SH-SY5Y (cell line): ENCODE results near the gene SLC48A1.

Experiments
- GATA2 ChIP-seq: IDR thresholded peaks from 2 replicates; pipeline ENCODE4 v1.6.1; 2011; ENCODE audit warnings: mild to moderate bottlenecking, low read depth, low read length
- GATA3 ChIP-seq: IDR thresholded peaks from 2 replicates; pipeline ENCODE4 v1.6.1; 2011; ENCODE audit warnings: low read depth, mild to moderate bottlenecking, low read length, moderate library complexity

SLC48A1 gene

DNA sequence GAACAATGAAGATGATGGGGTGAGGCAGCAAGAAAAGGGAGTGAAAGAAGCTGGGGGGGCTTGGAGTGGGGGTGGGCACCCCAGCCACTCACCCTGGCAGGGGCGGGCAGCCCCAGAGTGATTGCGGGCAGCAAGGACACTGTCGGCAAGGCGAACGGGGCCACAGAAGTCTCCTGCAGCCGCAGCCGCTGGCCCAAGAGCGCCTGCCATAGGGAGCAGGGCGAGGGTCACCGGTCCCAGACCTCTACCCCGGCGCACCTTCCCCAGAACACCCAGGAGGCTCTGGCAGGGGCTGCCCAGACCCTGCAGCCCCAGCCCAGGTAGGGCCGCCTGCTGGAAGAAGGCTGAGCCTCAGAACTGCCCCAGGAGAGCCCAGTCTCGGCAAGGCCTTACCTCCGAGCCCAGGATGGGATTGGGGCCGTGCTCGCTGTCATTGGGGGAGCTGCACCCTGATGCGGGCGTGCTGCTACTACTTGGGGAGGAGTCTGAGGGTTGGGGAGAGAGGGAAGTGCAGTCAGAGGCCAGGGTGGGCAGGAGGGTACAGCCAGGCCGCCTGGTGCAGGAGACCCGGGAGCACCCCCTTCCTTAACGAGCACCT lies 22.9 kb downstream of the SLC48A1 start:
- TF ChIP-seq GATA2 (no peak), GATA3 (no peak)

- no peak for TF ChIP-seq GATA3
- TF ChIP-seq GATA2, result no peak
These were observed 24.4 kb downstream of the SLC48A1 start for GRCh38 chr12:47797441-47797840.

DNA sequence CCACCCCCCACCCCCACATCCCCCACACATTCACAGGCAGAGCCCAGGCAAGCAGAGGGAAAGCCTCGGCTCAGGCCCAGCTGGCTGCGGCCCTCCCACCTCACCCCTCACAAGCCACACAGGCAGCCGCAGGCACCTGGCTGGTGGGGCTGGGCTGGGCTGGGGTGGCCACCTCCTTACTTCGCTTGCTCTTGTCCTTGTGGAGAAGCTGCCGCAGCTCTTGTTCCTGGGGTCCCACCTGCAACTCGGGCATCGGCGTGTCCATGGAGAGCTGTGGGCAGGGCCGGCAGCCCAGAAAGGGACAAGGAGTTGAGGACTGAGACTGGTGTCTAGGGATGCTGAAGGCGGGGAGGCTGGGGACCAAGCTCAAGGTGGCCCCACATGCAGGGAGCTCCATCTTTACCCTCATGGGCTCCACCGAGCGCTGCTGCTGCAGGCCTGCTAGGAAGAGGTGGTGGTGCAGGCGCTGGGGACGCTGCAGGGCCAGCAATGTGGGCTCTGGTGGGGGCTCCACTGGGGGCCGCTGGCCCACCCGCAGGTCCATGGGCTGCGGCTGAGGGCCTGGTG lies 25.4 kb downstream of the SLC48A1 start:
- TF ChIP-seq GATA3, result no peak
- TF ChIP-seq GATA2, result no peak

GRCh38 chr12:47799357-47799955 lies 26.4 kb downstream of the SLC48A1 start:
- TF ChIP-seq GATA3, result no peak
- no peak for TF ChIP-seq GATA2

GRCh38 chr12:47800582-47800981 lies 27.5 kb downstream of the SLC48A1 start:
- TF ChIP-seq GATA2 (no peak), GATA3 (no peak)

DNA sequence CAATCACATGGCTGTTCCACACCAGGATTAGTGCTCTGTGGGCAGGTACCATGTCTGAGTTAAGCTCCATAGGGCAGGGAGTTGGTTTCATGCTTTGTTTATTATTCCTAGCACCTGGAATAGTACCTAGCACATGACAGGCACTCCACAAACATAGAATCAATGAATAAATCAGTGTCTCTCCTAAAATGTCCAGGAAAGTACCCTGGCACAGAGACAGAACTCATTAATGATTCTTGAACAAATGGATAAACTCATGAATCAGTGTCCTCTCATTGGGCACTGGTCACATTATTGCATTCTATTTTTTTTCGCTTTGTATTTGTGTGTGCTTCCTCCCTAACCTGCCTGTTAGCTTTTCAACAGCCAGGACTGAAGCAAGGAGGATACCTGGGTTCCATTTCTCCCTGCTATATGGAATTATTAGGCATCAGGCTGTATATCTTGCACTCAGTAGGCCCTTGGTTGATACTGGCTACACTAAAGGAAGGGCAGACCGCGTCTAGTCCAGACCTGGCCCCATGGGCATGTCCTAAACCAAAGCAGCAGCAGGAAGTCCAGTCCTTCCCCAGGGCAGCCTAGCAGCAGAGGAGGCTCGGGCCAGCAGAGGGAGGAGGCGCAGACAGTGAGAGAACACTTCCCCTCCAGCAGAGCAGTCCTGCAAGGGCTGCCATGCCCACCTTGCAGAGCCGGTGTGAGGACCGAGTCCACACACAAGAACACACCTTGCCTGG lies 28.3 kb downstream of the SLC48A1 start:
- TF ChIP-seq GATA2, result no peak

GRCh38 chr12:47801904-47802246 lies 28.8 kb downstream of the SLC48A1 start:
- TF ChIP-seq GATA2 (no peak), GATA3 (no peak)

DNA sequence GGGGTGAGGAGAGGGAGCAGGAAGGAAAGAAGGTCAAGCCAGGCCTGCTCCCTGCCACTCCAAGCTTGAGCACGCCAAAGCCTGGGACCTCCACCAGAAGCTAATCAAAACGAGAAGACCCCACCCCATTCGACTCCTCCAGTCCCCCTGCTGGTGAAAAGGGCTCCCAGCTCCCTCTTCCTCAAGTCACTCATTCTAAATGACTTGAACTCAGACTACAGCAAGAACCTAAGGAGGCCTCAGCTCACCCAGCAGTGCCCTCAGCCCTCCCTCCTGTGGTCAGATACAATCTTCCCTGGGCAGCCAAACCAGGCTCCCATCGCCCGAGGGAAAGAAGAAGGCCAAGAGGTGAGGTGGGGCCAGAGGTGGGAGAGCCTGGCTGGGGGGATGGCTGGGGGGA lies 29.3 kb downstream of the SLC48A1 start:
- peak; percentile 56; the same call in 1 of the 2 replicates for TF ChIP-seq GATA2
- TF ChIP-seq GATA3, result no peak

DNA sequence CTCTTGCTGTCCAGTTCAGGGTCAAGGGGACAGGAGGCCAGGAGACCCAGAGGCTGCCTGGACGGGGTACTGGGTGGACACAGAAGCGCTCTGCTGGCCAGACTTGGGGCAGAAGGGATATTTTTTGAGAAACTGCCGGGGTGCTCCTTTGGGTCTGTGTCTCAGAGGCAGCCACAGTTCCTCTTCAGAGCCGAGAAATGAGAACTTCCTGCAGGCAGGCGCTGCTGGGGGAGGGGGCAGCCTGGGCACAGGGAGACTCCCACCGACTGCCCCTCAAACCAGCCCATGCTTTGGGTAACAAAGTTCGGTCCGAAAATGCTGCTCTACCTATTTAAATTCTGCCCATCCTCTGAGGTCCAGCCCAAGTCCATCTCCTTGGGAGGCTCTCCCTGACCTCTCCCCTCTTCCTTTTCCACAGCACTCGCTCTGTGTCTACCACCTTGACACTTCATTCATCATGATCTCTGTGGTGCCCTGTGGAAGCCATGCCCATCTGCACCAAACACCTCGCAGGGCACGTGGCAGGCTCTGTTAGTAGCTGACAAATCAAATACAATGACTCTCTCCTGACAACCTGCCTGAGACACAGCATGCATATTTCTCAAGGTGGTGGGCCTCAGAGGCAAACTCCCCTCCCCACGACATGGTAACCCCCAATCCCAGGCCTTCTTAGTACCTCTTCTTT lies 30.3 kb downstream of the SLC48A1 start:
- no peak for TF ChIP-seq GATA3
- no peak for TF ChIP-seq GATA2

GRCh38 chr12:47804171-47804570 lies 31.1 kb downstream of the SLC48A1 start:
- no peak for TF ChIP-seq GATA3
- TF ChIP-seq GATA2, result no peak

- TF ChIP-seq GATA3 (no peak), GATA2 (no peak)
These were observed 32.4 kb downstream of the SLC48A1 start for GRCh38 chr12:47805417-47805816.

GRCh38 chr12:47807338-47807737 lies 34.3 kb downstream of the SLC48A1 start:
- TF ChIP-seq GATA2 (no peak), GATA3 (no peak)

GRCh38 chr12:47808050-47808449 lies 35.0 kb downstream of the SLC48A1 start:
- TF ChIP-seq GATA2 (no peak), GATA3 (no peak)
